Large intestine (tissue), 3 donors: ENCODE results near the gene CTRL. TPM values are rescaled to one million over a fixed set of nuclear protein-coding genes. Genes with fewer than 3 reads are reported as not detected.

Source experiments
- DNase-seq, 2 donors: peaks; one replicate each; pipeline versions ENCODE4 v3.0.0 to v3.0.0-alpha.2; 2013
- H3K27ac ChIP-seq: one replicate; pipeline ENCODE4 v1.5.1; 2013; ENCODE audit warnings: low read length
- H3K27me3 ChIP-seq: 2 replicates; pipeline ENCODE4 v1.6.1; 2013; ENCODE audit warnings: low read length; ENCODE audit not compliant: control insufficient read depth, insufficient read depth
- H3K36me3 ChIP-seq: 2 replicates; pipeline ENCODE4 v1.6.1; 2013; ENCODE audit warnings: low read length; ENCODE audit not compliant: control insufficient read depth, insufficient read depth
- H3K4me1 ChIP-seq: one replicate; pipeline ENCODE4 v1.6.1; 2013; ENCODE audit warnings: low read length; ENCODE audit not compliant: control insufficient read depth, insufficient read depth
- H3K4me3 ChIP-seq: one replicate; pipeline ENCODE4 v1.5.1; 2013; ENCODE audit warnings: low read length
- H3K9me3 ChIP-seq: one replicate; pipeline ENCODE4 v1.6.1; 2013; ENCODE audit warnings: mild to moderate bottlenecking, low read depth, low read length, moderate library complexity; ENCODE audit not compliant: control insufficient read depth
- WGBS: methylation state at CpG from one replicate; pipeline ENCODE4 v1.1.5; 2013; ENCODE audit warnings: low lambda C conversion rate; ENCODE audit not compliant: insufficient coverage; 5-methylcytosine and 5-hydroxymethylcytosine counted together
- polyA plus RNA-seq: library from polyadenylated mRNA; unstranded; fragments of 120-200 nt; gene quantifications from one replicate; pipeline ENCODE4 v1.2.1, GENCODE V29; 2013

The CTRL gene
- polyA plus RNA-seq, 1 donor, result 0.87 TPM

- Histone ChIP-seq H3K36me3 (peaks cover 55% of the 10 kb centered on the region), H3K9me3 (no peaks in the 10 kb centered on the region), H3K4me1 (peaks cover 4% of the 10 kb centered on the region), H3K4me3 (no peak overlapping the region), H3K27me3 (no peaks in the 10 kb centered on the region), H3K27ac (no peak overlapping the region)
- no CpG with 5 or more reads among the region's 13 CpGs for WGBS
- no peak for DNase-seq
Measured at GRCh38 chr16:67961551-67961957, 29.9 kb upstream of the CTRL start.

DNA sequence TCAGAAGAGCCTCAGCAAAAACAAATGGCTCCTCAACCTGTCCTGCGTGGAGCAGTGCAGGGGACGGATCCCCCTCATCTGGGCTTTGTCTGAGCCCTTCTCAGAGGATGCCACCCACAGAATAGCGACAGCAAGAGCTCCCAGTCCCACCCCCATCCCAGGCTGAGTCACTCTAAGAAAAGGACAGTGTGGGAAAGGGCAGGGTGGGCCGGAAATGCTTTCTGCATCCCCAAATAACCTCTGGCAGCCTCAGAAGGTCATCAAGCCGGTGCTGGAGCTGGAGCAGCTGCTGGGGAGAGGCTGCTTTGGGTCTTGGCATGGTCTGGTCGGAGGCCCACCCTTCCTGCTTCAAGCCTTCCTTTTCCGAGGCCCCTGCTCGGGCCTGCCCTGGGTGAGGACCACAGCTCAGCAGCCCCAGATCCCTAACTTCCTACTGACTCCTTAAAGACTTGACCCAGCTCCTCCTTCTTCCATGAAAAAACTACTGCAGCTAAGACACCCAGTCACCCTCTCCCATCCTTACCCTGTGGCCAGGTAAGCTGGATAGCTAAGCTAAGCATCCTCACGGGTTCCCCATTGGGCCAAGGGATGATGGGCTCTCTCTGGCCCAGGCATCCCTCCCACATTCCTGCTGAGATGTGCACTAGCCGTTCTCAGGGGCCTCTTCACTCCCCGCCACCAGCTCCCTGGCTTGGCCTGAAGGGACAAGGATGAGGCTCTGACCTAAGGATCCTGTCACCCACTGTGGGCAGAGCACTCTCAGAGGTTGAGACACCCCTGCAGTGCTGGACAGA, 28.1 kb upstream of the CTRL start:
- no peaks in the 10 kb centered on the region for H3K9me3 ChIP-seq
- no CpG with 5 or more reads among the region's 11 CpGs for WGBS
- no peak overlapping the region for H3K27ac ChIP-seq
- H3K4me3 ChIP-seq, result no peak overlapping the region
- no peak for DNase-seq
- H3K4me1 ChIP-seq, result peaks cover 3% of the 10 kb centered on the region
- no peaks in the 10 kb centered on the region for H3K27me3 ChIP-seq
- peaks cover 58% of the 10 kb centered on the region for H3K36me3 ChIP-seq

DNA sequence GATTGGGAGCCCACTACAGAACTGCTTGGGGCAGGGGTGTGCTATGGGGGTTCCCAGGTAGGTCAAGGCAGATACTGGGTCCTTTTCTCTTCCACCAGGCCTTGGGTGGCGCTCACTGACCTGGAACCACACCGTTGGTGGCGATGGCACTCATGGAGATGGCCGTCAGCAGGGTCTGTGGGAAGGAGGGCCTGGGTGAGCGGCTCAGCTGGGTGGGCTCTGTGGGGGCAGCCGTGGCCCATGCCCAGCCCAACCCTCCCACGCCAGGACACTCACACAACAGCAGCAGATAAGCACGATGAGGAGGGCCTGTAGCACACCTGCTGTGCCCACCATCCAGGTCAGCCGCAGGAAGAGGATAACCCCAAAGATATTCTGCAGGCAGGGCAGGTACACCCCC, 26.0 kb upstream of the CTRL start:
- no peak overlapping the region for H3K4me3 ChIP-seq
- H3K36me3 ChIP-seq, result peaks cover 65% of the 10 kb centered on the region
- DNase-seq, result no peak
- no peaks in the 10 kb centered on the region for H3K4me1 ChIP-seq
- WGBS, result no CpG with 5 or more reads among the region's 9 CpGs
- no peaks in the 10 kb centered on the region for H3K27me3 ChIP-seq
- H3K9me3 ChIP-seq, result no peaks in the 10 kb centered on the region
- H3K27ac ChIP-seq, result no peak overlapping the region

DNA sequence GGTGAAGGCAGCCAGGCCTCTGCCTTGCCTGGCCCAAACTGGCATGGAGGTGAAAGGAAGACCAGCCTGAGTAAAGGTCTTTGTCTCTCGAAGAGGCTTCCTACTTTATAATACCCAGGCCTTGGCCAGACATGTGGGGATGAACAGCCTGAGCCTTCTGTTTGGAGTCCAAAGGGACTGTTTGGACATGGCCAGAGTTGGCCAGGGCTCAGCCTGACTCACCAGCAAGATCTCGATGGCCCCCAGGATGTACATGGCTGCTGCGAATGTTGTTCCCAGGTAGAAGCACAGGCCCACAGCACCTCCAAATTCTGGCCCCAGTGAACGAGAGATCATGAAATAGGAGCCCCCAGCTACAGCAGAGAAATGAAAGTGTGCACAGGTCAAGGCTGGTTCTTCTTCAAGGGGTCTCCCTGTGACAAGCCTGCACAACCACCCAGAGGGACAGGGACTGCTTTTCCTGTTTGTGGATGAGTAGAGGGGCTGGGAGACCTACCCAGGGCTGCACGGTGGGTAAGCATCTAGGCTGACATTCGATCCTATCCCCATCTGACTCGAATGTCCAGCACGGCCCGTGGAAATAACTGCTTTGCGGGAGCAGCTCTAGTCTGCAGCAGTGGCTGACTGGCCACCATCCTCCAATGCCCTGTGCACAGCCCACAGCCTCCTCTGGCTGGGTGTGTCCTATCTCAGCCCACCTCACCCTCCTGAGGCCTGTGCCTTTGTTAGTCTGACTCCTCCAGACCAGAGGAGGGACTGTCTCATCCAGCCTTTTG, 22.9 kb upstream of the CTRL start:
- no peaks in the 10 kb centered on the region for H3K27me3 ChIP-seq
- no CpG with 5 or more reads among the region's 10 CpGs for WGBS
- H3K27ac ChIP-seq, result no peak overlapping the region
- H3K4me1 ChIP-seq, result no peaks in the 10 kb centered on the region
- peaks cover 60% of the 10 kb centered on the region for H3K36me3 ChIP-seq
- H3K4me3 ChIP-seq, result no peak overlapping the region
- no peaks in the 10 kb centered on the region for H3K9me3 ChIP-seq
- DNase-seq, result no peak

- Histone ChIP-seq H3K36me3 (peaks cover 57% of the 10 kb centered on the region), H3K4me1 (no peaks in the 10 kb centered on the region), H3K9me3 (no peaks in the 10 kb centered on the region), H3K4me3 (no peak overlapping the region), H3K27me3 (no peaks in the 10 kb centered on the region), H3K27ac (no peak overlapping the region)
- 80% methylated on average over 1 of the region's 8 CpGs for WGBS
- DNase-seq, result no peak
Measured at GRCh38 chr16:67953641-67954375, 22.1 kb upstream of the CTRL start.

GRCh38 chr16:67951485-67951884, 19.8 kb upstream of the CTRL start:
- H3K27ac ChIP-seq, result no peak overlapping the region
- peaks cover 65% of the 10 kb centered on the region for H3K36me3 ChIP-seq
- H3K27me3 ChIP-seq, result no peaks in the 10 kb centered on the region
- H3K9me3 ChIP-seq, result peaks cover 10% of the 10 kb centered on the region
- no peaks in the 10 kb centered on the region for H3K4me1 ChIP-seq
- WGBS, result no CpG with 5 or more reads among the region's 12 CpGs
- H3K4me3 ChIP-seq, result no peak overlapping the region
- no peak for DNase-seq

GRCh38 chr16:67950335-67950843, 18.7 kb upstream of the CTRL start:
- Histone ChIP-seq H3K27me3 (no peaks in the 10 kb centered on the region), H3K4me3 (no peak overlapping the region), H3K27ac (no peak overlapping the region), H3K36me3 (peaks cover 74% of the 10 kb centered on the region), H3K4me1 (no peaks in the 10 kb centered on the region), H3K9me3 (peaks cover 10% of the 10 kb centered on the region)
- no CpG with 5 or more reads among the region's 16 CpGs for WGBS
- no peak for DNase-seq

DNA sequence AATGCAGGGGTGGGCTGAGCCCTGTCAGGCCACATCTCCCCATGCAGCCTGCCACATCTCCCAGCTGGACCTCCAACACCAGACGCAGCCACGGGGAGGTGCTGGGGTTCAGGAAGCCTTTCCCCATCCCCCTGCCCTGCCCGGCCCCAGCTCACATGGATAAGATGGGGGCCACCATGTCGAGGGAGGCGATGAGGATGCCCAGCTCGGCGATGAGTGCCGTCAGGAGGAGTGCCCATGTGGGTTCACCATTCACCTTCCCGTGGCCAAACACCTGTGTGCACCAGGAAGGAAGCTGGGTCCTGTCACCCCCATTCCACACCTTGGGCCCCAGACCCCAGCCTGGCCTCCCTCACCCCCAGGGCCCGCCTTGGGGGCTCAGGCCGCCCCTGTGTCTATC, 18.0 kb upstream of the CTRL start:
- H3K4me3 ChIP-seq, result no peak overlapping the region
- peaks cover 10% of the 10 kb centered on the region for H3K9me3 ChIP-seq
- H3K27me3 ChIP-seq, result no peaks in the 10 kb centered on the region
- DNase-seq, result no peak
- no peak overlapping the region for H3K27ac ChIP-seq
- H3K4me1 ChIP-seq, result no peaks in the 10 kb centered on the region
- peaks cover 73% of the 10 kb centered on the region for H3K36me3 ChIP-seq
- WGBS, result no CpG with 5 or more reads among the region's 11 CpGs

DNA sequence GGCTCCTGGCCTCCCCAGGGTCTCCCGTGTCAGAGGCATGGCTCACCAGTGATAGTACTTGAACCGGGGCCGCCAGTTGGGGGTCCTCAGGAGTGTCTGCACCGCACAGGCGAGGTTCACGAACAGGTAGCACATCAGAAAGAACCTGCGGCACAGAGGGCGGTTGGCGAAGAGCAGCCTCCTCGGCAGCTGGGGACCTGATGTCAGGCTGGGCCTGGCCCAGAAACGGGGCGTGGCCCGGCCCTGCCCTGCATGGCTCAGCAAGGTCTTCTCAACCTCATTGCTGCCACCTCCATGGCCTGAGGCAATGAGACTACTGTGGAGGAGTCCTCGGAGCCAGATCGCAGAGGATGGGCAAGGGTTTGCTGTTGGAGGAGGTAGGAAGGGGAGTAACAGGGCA, 16.4 kb upstream of the CTRL start:
- no peak overlapping the region for H3K27ac ChIP-seq
- peaks cover 11% of the 10 kb centered on the region for H3K4me1 ChIP-seq
- H3K9me3 ChIP-seq, result peaks cover 10% of the 10 kb centered on the region
- WGBS, result no CpG with 5 or more reads among the region's 15 CpGs
- no peak overlapping the region for H3K4me3 ChIP-seq
- H3K36me3 ChIP-seq, result peaks cover 66% of the 10 kb centered on the region
- no peaks in the 10 kb centered on the region for H3K27me3 ChIP-seq
- no peak for DNase-seq

DNA sequence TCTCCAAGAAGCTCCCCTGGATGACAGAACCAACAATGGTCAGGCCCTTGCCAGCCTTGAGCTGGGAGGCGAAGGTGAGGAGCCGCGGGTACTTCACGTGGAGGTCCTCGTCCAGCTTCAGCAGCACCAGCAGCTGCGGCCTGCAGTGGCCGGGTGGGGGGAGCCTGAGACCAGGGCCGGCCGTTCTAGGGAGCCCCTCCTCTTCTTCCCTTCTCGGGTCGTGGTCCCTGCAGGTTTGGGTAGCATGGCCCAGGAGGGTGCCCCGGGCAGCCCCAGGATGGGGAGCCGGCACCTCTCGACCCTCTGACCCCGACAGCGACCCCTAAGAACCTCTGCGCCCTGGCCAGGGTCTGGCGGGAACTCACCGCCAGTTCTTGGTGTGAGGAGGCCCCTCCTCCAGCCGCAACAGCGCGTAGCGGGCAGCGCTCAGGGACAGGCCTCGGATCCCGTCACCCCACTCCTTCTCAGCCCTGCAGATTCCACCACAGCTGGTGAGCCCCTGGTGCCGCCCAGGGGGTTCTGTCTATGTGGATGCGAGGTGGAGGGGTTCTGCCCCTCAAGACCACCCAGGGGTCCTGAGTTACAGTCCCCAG, 15.4 kb upstream of the CTRL start:
- H3K27ac ChIP-seq, result no peak overlapping the region
- no peaks in the 10 kb centered on the region for H3K27me3 ChIP-seq
- peaks cover 11% of the 10 kb centered on the region for H3K4me1 ChIP-seq
- no peak overlapping the region for H3K4me3 ChIP-seq
- peaks cover 73% of the 10 kb centered on the region for H3K36me3 ChIP-seq
- WGBS, result no CpG with 5 or more reads among the region's 28 CpGs
- H3K9me3 ChIP-seq, result peaks cover 10% of the 10 kb centered on the region
- DNase-seq, result no peak
